GM19467 (cell line): Measurements from ENCODE around the gene KIAA1671.

Source experiments
- ATAC-seq: cut with Tn5 transposase; IDR thresholded peaks from one replicate; pipeline ENCODE4 v1.9.1; 2021; ENCODE audit warnings: mild to moderate bottlenecking, moderate library complexity; ENCODE audit not compliant: unreplicated experiment

KIAA1671 gene

DNA sequence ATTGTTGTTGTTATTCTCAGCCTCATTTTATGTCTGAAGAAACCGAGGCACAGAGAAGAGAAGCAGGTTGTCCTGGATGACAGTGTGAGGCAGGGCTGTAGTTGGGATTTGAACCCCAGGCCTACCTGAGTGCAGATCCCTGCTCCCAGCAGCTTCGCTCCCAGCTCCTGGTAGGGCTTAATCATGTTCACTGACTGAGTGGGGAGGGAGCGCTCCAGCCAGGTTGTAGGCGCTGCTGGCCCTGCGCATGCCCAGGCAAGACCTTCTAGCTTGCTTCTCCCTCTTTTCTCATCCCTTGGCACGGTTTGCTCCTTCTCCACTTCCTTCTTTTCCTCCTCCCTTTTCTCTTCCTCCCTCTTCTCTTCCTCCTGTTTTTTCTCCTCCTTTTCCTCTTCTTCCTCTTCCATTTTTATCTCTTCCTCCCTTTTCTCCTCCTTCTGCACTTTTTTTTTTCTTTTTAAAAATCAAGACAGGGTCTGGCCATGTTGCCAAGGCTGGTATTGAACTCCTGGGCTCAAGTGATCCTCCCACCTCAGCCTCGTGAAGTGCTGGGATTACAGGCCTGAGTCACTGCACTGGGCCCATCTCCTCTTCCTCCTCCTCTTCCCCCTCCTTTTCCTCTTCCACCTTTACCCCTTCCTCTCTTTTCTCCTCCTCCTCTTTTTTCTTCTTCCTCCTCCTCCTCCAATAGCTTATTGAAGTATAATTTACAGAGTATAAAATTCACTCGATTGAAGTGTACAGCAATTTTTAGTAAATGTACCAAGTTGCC is 109.3 kb downstream of the KIAA1671 start:
- ATAC-seq: no peak

DNA sequence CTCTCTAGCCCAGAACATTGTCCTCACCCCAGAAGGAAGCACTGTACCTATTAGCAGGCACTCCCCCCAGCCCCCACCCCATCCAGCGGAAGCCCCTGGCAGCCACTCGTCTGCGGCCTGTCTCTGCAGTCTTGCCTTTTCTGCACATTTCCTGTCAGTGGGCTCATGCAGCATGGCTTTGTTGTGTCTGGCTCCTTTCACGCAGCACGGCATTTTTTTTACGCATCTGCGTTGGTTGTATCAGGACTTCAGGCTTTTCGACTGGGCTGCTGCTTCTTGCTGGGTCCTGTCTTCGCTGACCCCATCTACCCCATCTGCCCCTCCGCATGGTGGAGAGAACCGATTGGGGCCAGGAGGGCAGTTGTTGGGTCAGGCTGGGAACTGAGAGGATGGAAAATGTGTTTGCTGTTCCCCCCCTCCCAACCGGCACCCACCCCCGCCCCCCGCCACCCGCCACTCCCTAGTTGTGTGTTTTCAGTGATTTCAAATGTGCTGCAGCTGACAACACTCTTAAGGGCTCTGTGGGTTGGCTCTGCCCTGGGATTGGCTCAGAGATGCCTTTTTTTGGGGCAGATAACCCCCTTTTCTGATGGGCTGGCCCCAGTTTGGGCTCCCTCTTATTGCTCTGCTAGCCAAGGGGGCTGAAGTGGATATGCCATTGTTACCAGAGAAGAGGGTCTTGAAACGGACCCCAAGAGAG is 110.0 kb downstream of the KIAA1671 start:
- ATAC-seq: no peak

DNA sequence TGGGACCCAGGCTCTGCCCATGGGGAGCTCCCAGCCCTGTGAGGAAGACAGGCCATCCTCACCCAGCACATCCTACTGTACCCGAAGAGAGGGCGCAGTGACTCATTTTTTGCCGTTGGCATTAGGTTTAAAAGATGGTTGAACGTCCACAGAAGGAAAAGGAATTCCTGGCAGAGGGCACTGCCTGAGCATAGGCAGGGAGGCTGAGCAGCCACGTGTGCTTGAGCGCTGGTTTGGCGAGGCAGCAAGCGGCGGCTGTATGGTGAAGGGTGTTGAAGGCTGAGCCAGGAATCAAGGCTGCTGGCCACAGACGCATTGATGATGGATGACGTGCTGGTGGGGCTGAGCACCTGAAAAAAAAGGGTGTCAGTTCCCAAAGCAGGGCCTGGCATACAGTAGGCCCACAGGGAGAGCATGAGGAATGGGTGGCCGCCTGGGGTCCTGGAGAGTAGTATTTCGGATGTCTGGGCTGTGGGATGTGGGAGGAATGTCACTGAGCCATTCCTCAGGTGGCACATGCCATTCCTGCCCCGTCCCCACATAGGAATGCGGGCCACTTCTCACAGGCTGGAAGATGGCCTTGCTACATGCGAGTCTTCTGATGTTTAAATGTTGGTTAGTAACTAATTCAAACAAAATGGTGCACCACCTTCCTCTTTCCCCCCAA is 112.5 kb downstream of the KIAA1671 start:
- ATAC-seq: no peak

DNA sequence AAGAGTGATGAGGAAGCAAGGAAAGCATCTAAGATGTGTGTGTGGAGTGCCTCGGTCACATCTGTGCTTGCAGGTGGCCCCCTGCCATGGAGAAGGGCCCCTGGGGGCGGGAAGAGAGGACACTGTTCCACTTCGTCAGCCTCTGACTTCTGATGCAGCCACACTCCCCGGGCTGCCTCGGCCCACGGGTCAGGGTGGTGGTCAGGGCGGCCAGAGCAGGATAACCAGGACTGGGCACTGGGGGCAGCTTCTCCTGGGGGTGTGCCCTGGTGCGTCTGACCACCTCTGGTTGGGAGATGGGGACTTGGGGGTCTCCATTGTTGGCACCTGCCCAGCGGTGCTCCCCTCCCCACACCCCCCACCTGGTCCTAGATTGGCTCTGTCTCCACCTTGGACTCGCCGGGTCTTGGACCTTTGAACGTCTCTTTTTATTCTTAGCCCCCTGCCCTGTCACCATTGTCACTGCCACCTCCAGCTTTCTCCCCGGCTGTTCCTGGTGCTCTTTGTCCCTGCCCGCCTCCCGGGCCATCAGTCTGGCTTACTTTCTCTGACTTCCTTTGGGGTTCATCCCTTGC is 114.4 kb downstream of the KIAA1671 start:
- ATAC-seq: no peak

DNA sequence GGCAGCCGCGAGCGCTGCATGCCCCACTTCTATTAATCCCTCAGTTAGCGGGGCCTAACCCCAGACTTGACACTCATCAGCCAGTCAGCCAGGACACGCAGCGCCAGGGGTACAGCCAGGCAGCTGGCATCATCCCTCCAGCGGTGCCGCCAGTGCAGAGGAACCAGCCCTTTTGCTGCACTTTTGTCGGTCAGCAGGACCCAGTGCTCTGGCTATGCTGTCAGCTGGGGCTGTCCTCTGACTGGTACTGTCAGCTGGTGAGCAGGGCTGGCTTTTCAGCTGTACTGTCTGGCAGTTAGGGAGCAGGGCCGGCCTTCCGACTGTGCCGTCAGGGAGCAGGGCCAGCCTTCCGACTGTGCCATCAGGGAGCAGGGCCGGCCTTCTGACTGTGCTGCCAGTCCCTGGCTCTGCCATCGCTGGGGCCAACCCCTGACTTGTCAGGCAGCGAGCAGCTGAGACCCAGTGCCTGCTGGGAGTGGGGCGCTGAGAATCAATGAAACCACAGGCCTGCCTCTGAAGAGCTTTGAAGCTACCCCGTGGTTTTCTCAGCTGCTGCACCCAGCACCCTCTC is 115.4 kb downstream of the KIAA1671 start:
- ATAC-seq: no peak

DNA sequence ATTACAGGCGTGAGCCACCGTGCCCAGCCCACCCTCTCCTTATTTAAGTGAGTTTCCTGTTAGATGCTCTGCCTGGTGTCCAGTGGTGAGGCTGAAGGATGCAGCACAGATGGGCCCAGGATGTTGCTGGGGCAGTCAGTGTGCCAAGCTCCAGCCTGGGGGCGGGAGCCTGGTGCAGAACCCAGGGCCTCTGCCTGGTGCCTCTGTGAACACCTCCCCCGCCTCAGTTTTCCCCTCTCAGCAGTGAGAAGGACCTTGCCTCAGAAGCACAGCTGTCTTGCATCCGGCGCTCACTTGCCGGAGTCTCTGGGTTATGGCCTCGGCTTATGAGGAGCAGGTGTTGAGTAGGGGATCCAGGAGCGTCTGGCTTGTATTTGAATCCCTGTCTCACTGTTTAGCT is 116.2 kb downstream of the KIAA1671 start:
- ATAC-seq: no peak

DNA sequence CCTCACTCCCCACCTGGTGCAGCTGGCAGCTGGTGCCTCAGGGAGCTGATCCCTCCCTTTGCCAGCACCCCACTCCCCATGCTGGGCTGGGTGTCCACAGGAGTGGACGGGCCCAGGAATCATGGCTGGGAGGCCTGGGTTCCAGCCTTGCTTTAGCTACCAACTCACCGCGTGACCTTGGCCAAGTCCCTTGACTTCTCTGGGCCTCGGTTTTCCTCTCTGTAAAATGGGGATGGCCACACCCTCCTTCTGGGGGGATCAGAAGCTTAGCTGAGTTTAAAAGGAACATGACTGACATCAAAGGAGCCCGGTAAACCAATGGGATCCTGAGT is 116.9 kb downstream of the KIAA1671 start:
- no peak for ATAC-seq

DNA sequence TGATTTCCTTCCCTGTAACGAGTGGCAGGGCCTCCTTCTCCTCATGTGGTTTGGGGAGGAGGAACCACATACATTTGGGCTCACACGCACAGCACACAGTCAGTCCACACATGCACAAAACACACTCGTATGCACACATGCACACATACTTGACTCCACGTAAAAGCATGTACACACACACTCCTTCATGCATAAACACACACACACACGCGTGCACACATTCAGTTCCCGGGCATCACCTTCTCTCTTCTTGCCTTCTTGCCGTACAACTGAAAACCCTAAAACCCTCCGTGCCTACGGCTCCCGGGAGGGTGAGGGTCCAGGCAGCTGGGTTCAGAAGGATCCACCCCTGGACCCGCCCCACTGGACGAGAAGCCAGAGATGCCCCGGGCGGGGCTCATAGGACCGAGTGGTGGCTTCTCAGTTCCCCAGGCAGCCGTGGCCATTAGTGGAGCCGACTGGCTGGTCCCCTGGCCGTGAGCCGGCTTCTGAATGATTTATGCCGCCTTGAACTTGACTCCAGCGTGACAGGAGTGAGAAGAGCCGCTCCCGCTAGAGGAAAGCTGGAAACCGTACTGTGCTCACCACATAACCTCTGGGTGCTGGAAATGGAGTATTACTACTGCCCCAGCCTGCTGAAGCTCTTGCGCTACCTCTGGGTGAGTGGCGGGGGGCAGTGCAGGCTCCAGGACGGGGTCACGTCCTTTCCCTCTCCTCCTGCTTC is 117.4 kb downstream of the KIAA1671 start:
- ATAC-seq: no peak

DNA sequence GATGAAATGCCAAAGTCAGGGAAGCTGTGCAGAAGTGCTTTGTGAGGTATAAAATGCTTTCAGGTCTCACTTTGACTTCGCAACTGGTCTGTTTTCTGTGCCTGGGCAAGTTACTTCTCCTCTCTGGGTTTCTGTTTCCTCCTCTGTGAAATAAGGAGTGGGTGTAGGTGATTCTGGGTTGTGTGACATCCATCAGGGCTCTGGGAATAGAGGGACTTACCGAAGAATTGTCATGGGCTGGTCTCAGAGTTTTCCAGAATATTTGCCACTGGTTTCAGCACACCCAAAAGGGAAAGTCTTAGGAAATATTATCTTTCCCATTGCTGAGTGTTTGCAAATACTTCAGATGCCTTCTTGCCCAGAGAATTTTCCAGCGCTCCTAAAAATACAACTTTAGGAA is 118.4 kb downstream of the KIAA1671 start:
- ATAC-seq: no peak

DNA sequence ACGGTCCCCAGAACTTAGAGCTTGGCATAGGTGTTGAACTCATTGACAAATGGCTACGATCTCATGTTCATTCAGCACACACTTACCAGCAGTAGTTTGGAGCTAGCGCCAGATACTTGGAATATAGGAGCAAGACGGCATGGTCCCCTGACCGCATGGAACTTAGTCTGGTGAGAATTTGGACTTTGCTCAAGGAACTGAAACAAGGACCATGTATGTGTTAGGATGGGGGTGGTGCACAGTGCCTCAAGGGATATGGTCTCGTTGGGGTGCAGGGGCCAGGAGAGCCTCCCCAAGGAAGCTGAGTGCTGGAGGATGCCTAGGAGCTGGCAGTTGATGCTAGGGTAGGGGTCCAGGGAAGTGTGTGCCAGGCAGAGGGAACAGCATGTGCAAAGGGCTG is 119.2 kb downstream of the KIAA1671 start:
- no peak for ATAC-seq

DNA sequence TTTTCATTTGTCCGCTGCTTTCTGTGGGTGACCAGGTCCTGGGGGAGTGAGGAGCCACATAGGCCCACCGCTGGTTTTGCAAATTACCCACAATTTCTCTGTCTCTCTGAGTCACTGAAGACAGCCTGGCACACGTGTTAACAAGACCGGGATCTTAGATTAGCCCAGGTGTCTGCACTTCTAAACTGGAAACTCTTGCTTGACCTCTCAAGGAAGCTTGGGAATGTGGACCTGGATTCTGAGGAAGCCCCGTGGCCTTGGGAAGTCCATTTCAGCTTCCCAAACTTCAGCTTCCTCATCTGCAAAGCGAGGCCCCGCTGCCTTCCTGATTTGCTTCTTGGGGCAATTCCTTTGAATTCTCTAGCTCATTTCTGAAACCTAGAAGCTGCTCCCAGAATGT is 119.9 kb downstream of the KIAA1671 start:
- no peak for ATAC-seq

DNA sequence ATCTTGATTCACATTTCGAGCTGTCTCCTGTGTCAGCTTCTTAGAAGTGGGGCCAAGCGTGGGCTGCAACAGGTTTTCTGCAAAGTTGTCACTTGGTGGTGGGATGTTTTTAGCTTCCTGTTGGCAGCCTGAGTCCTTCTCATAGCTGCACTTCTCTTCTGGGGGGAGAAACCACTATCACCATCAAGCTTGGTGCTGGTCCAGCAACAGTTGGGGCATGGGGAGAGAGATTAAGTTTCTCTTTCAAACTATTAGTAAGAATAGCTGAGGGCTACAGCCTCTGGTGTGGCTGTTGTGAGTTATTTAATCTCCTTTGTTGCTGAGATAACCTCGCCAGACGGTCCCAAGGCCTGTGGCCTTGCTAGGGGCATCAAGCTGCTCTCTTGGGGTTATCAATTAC is 123.8 kb downstream of the KIAA1671 start:
- no peak for ATAC-seq

DNA sequence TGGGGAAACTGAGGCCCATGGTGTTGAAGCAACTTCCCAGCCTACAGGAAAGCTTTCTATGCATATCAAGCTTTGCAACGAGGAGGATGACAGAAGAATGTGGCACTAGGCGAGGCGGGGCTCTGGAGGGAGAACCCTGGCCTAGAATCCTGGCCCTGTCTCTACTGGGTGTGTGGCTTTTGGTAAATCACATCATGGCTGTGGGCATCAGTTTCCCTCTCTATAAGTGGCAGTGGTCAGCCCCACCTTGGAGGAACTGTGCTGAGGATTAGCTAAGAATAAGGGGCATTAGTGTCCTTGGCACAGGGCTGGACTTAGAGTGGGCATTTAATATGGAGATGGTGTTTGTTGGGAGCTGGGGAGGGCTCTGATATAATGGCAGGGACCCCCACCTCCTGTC is 124.5 kb downstream of the KIAA1671 start:
- no peak for ATAC-seq

DNA sequence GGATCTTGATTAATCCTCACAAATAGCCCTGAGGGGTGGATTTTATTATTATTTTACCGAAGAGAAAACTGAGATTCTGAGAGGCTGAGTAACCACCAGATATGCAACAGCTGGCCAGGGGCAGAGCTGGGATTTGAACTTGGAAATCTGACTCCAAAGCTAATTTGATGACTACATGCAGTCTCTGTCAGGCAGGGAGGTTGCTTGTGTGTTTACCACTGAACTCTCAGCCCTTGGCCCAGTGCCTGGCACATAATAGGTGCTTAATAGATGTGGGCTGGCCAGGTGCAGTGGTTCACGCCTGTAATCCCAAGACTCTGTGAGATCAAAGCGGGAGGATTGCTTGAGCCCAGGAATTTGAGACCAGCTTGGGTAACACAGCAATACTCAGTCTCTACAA is 125.4 kb downstream of the KIAA1671 start:
- no peak for ATAC-seq

DNA sequence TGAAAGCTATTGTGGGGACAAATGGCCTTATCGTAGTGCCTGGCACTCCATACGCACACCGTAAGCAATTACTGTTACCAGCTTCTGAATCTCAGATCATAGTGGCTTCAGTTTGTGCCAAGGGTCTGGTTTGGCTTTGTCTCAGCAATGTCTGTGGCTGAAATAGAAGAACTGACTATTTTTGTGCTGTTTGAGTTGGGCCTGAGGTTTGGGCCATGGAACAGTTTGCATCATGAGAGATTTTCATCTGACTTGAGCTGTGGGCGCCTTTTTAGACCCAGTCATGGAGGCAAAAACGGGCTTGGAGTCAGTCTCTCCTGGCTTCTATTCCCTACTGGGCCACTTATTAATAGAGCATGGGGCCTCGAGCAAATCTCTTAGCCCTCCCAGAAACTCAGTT is 126.1 kb downstream of the KIAA1671 start:
- ATAC-seq: no peak

DNA sequence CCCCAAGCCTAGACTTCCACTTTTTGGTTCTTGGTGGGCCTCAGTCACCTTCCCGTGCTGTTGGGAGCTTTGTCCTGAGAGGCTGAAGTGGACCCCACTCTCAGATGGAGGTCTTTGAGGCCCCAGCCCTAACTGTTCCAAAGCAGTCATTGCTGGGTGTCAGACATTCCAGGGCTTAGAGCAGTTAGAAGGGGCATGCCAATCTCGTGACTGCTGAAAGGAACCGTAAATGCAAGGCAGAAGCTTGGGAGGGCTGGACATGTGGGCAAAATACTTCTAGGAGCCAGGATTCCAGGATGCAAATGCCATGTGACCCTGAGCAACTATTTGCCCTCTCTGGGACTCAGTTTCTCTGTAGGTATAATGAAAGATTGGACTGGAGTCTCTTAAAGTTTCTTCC is 128.3 kb downstream of the KIAA1671 start:
- ATAC-seq: no peak

DNA sequence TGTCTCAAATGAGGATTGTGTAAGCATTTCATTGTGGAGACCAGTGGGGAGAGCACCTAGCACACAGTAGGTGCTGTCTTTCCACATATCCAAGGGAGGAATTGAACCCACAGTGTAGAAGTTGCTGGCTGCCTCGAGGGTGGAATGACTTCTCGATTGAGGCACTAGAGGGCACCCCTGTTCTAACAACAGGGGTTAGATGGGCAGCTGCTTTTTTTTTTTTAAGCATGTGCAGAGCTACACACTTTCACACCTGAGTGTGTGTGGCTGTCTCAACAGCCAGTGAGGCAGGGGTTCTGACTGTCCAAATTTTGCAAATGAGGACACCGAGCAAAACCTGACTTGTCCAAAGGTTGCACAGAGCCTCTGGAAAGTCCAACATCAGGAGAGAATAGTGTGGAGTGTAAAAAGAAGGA is 128.9 kb downstream of the KIAA1671 start:
- ATAC-seq: no peak

DNA sequence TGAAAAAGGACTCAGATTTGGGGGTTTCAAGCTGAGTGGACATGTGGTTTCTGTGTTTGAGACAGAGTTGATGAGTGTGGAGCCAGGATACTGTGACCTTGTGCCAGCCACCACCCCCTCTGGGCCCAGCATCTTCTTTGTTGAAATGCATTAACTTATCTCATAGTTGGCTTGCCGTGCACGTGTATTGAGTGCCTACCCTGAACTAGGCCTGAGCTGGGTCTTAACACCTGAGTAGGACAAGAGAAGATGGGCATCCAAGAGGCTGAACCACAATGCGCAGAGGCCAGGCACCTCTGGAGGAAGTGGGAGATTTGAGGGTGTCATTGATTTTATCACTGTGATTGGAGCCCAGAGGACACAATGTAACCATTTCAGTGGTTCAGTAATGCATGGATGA is 129.6 kb downstream of the KIAA1671 start:
- ATAC-seq: no peak

DNA sequence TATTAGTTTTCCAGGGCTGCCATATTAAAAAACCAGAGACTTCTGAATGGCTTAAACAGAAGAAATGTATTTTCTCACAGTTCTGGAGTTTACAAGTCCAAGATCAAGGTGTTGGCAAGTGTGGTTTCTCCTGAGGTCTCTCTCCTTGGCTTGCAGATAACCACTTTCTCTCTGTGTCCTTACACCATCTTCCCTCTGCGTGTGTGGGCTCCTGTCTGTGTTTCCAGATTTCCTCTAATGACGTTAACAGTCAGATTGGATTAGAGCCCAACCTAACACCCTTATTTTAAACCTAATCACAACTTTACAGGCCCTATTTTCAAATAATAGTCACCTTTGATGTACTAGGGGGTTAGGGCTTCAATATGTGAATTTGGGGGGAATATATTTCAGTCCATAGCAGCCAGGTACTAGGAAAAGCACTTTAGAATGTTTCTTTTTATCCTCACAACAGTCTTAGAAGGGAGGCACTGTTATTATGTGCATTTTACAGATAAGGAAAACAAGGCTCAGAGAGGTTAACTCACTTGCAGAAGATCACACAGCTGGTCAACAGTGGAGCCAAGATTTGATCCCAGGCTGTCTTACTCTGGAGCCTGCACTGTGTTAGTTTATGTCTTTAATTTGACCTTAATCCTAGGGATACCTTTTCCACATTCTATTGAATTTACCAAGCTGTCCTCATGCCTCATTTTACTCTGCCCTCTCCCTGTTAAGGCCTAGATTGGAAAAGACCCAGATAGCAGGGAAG is 130.7 kb downstream of the KIAA1671 start:
- no peak for ATAC-seq

DNA sequence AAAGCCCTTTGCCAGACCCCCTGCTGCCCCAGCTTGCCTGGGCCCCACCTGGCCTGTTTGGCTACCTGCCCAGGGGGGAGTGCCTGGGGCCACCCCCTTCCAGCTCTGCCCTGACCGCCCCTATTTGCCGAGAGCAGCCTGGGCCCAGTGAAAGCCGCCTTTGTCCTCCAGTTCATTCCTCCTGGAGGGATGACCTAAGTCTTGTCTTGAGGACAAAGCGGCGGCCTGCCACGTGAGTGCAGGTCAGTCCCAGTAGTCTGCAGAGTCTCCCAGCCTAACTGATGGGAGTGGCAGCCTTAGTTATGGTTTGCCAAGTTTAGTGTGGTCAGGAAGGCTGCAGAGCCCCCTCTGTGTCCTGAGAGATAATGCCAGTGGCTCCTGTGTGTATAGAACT is 131.3 kb downstream of the KIAA1671 start:
- ATAC-seq: no peak
